Right lobe of liver (tissue), 4 donors: ENCODE results near the gene NF1.

Experiments used
- POLR2A ChIP-seq: fragments of 450-650 bp; IDR thresholded peaks from one replicate; pipeline ENCODE4 v1.6.1; 2017; ENCODE audit warnings: antibody characterized with exemption, mild to moderate bottlenecking
- TF ChIP-seq, protein P1 (sequence below), 4 donors: fragments of 200-600 bp in 3 of 4; fragments of 450-650 bp in 1 of 4; IDR thresholded peaks; one replicate each; pipeline versions ENCODE4 v1.5.1 to v1.8.0; 2016 to 2022; ENCODE audit warnings: antibody characterized with exemption in 4 of 4, mild to moderate bottlenecking in 2 of 4
- donor health status: DM: no; HTN: no; CAD: no.
- donor health status: DM: no; HTN: no; CAD: no.
- donor health status: DM: no; HTN: yes; CAD: no.

DNA sequence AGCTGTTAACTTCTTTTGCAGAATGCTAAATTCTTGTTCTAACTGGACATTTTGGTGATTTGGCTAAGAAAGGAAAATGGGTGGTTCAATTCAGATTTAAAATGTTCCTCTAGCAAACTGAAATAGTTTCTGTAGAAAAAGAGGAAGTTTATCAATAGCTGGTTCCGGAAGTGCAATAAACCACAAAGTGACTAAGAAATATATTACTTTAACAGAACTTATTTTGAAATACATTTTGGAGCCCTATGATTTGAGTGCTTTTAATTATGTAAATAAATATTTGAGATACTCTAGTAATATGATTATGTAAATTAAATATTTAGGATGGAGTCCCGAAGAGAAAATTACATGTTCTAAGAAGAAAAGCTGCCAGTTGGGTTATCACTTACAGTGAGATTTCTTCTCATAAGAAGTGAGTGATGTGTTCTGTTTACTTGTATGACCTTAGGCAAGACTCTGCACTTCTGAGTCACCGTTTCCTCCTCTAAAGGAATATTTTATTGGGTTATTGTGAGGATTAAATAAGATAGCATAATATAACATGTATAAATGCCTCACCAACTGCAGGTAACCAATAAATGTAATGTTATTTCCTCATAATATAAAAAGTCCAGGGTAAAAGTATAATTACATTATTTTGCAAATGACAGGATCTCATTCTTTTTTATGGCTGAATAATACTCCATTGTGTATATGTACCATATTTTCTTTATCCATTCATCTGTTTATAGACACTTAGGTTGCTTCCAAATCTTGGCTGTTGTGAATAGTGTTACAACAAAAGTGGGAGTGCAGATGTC is 219.4 kb downstream of the NF1 start, which contains the start of gene EVI2B:
- TF ChIP-seq, protein P1, sequence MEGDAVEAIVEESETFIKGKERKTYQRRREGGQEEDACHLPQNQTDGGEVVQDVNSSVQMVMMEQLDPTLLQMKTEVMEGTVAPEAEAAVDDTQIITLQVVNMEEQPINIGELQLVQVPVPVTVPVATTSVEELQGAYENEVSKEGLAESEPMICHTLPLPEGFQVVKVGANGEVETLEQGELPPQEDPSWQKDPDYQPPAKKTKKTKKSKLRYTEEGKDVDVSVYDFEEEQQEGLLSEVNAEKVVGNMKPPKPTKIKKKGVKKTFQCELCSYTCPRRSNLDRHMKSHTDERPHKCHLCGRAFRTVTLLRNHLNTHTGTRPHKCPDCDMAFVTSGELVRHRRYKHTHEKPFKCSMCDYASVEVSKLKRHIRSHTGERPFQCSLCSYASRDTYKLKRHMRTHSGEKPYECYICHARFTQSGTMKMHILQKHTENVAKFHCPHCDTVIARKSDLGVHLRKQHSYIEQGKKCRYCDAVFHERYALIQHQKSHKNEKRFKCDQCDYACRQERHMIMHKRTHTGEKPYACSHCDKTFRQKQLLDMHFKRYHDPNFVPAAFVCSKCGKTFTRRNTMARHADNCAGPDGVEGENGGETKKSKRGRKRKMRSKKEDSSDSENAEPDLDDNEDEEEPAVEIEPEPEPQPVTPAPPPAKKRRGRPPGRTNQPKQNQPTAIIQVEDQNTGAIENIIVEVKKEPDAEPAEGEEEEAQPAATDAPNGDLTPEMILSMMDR (IDR thresholded peaks at IDR 0.05), result no peak
- TF ChIP-seq POLR2A, result no peak
